HCT116 (cell line): ENCODE results near the gene FAM32A.

Experiments used
- EZH2 ChIP-seq: fragments of 200-600 bp; sonication (generic); IDR thresholded peaks from 2 replicates; pipeline ENCODE4 v1.6.1; 2017; ENCODE audit warnings: antibody characterized with exemption, mixed run types
- JUND ChIP-seq: IDR thresholded peaks from 2 replicates; pipeline ENCODE4 v1.6.1; 2012
- SIN3A ChIP-seq: IDR thresholded peaks from 2 replicates; pipeline ENCODE4 v1.6.1; 2012; ENCODE audit warnings: low read depth
- SP1 ChIP-seq: IDR thresholded peaks from 2 replicates; pipeline ENCODE4 v1.6.1; 2012; ENCODE audit warnings: low read depth
- TF ChIP-seq, protein P1 (sequence below), 3 experiments: fragments of 200-600 bp in 1 of 3; sonication (generic) in 1 of 3; IDR thresholded peaks in 2 of 3; conservative IDR thresholded peaks in 1 of 3; 2 replicates each; pipeline ENCODE4 v1.5.1; 2012 to 2017; ENCODE audit warnings: low read depth in 2 of 3, low read length in 2 of 3, antibody characterized with exemption in 1 of 3, borderline replicate concordance in 1 of 3, control low read depth in 1 of 3, mild to moderate bottlenecking in 1 of 3, mixed read lengths in 1 of 3, mixed run types in 1 of 3, moderate library complexity in 1 of 3; ENCODE audit not compliant: insufficient read depth in 1 of 3
- TF ChIP-seq, protein P2 (sequence below): IDR thresholded peaks from 2 replicates; pipeline ENCODE4 v1.6.1; 2011; ENCODE audit warnings: mild to moderate bottlenecking, low read length, moderate library complexity; ENCODE audit not compliant: insufficient replicate concordance; ENCODE audit errors: extremely low read depth
- TF ChIP-seq, protein P3 (sequence below): IDR thresholded peaks from 2 replicates; pipeline ENCODE4 v1.6.1; 2012

DNA sequence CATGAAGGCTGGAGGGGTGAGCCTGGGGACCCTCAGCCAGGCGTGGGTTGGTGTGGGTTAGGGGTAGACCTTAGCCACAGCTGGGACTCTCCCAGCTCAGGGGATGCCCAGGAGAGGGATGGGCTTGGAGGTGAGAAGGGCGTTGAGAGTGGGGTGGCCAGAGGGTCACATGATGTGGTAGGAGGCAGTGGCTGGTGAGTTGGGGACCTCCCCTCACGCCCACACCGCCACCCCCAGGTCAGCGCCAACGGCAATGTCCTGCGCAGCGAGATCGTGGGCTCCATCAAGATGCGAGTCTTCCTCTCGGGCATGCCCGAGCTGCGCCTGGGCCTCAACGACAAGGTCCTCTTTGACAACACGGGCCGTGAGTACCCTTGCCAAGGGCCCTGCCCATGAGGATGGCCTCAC lies 41.0 kb downstream of the FAM32A start:
- TF ChIP-seq, protein P1, sequence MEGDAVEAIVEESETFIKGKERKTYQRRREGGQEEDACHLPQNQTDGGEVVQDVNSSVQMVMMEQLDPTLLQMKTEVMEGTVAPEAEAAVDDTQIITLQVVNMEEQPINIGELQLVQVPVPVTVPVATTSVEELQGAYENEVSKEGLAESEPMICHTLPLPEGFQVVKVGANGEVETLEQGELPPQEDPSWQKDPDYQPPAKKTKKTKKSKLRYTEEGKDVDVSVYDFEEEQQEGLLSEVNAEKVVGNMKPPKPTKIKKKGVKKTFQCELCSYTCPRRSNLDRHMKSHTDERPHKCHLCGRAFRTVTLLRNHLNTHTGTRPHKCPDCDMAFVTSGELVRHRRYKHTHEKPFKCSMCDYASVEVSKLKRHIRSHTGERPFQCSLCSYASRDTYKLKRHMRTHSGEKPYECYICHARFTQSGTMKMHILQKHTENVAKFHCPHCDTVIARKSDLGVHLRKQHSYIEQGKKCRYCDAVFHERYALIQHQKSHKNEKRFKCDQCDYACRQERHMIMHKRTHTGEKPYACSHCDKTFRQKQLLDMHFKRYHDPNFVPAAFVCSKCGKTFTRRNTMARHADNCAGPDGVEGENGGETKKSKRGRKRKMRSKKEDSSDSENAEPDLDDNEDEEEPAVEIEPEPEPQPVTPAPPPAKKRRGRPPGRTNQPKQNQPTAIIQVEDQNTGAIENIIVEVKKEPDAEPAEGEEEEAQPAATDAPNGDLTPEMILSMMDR (IDR thresholded peaks at IDR 0.05 in 2 of 3, conservative IDR thresholded peaks at IDR 0.05 in 1 of 3; ENCODE audit: borderline replicate concordance in 1 of 3, insufficient read depth in 1 of 3, low read depth in 2 of 3, low read length in 2 of 3), result no peak
- TF ChIP-seq, protein P2, sequence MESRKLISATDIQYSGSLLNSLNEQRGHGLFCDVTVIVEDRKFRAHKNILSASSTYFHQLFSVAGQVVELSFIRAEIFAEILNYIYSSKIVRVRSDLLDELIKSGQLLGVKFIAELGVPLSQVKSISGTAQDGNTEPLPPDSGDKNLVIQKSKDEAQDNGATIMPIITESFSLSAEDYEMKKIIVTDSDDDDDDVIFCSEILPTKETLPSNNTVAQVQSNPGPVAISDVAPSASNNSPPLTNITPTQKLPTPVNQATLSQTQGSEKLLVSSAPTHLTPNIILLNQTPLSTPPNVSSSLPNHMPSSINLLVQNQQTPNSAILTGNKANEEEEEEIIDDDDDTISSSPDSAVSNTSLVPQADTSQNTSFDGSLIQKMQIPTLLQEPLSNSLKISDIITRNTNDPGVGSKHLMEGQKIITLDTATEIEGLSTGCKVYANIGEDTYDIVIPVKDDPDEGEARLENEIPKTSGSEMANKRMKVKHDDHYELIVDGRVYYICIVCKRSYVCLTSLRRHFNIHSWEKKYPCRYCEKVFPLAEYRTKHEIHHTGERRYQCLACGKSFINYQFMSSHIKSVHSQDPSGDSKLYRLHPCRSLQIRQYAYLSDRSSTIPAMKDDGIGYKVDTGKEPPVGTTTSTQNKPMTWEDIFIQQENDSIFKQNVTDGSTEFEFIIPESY, result no peak
- TF ChIP-seq EZH2 (no peak), SP1 (no peak), SIN3A (no peak), JUND (no peak)
- TF ChIP-seq, protein P3, sequence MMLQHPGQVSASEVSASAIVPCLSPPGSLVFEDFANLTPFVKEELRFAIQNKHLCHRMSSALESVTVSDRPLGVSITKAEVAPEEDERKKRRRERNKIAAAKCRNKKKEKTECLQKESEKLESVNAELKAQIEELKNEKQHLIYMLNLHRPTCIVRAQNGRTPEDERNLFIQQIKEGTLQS, result no peak
